GM12865 (cell line): ENCODE results near the gene CHCHD6.

Experiments used
- DNase-seq: peaks from one replicate; pipeline ENCODE4 v3.0.0; 2010; ENCODE audit warnings: low read depth
- H3K4me3 ChIP-seq: 2 replicates; pipeline ENCODE4 v1.5.1; 2011; ENCODE audit warnings: mild to moderate bottlenecking, low read depth, low read length, control low read depth
- CTCF ChIP-seq: IDR thresholded peaks from 2 replicates; pipeline ENCODE4 v1.5.1; 2011; ENCODE audit warnings: low read length, control low read depth, low read depth, inconsistent platforms; ENCODE audit not compliant: insufficient read depth; ENCODE audit errors: missing control alignments

Gene CHCHD6

GRCh38 chr3:126947429-126947828, 243.4 kb downstream of the CHCHD6 start:
- H3K4me3 ChIP-seq, result no peak overlapping the region
- peak; percentile 10 for DNase-seq
- TF ChIP-seq CTCF, result no peak

DNA sequence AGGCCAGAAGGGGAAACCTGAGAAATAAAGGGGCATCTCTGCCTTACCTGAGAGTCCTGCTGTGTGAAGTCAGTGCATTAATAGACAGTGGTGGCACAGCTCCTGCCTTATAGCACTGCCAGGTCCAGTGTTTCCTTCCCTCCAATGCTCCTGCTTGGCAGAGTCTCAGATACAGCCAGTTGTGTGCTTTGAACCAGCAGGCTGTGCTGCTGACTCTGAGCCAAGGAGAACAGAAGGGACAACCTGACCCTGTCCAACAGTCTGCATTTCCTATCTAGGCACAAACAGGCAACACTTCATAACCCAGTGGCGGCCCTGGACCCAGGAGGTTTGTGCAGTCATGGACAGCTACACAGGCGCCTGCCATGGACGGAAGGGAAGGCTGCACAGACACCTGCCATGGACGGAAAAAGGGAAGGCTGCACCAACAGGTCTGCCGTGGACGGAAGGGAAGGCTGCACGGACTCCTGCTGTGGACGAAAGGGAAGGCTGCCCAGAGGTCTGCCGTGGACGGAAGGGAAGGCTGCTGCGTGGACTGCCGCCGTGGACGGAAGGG, 245.0 kb downstream of the CHCHD6 start:
- no peak for DNase-seq
- no peak for TF ChIP-seq CTCF
- H3K4me3 ChIP-seq, result no peak overlapping the region

GRCh38 chr3:126951561-126951960, 247.5 kb downstream of the CHCHD6 start:
- DNase-seq, result no peak
- no peak for TF ChIP-seq CTCF
- no peak overlapping the region for H3K4me3 ChIP-seq

- DNase-seq, result no peak
- no peak for TF ChIP-seq CTCF
- no peak overlapping the region for H3K4me3 ChIP-seq
These were observed 248.4 kb downstream of the CHCHD6 start for GRCh38 chr3:126952261-126952982.

DNA sequence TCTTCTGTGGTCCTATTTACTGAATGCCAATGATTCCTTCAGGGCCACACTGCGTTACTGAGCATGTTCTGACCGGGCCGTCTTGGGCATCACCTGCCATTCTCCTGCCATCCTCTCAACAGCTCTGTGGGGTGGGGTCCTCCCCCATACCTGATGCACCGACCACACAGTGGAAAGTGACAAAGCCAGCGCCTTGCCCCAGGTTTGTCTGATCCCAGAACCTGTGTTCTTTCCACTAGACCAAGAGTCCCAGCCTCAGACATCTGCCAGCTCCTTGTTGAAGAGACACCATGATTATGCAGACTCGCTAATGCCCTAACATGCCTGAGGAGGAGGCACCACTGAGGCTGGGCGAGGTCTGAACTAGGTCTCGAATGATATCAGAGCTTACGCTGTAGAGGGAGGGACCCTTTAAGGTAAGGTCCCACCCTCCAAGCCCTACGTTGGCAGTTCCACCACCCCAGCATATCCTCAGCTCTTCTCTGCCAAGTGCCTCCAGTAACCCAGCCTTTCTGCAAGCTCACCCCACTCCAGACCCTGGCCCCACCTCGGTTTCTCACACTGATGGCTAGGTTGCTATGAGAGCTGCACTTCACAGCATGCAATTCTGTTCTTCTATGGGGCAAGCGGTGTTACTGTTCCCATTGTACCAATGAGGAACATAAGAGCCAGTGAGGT, 249.1 kb downstream of the CHCHD6 start:
- TF ChIP-seq CTCF, result no peak

DNA sequence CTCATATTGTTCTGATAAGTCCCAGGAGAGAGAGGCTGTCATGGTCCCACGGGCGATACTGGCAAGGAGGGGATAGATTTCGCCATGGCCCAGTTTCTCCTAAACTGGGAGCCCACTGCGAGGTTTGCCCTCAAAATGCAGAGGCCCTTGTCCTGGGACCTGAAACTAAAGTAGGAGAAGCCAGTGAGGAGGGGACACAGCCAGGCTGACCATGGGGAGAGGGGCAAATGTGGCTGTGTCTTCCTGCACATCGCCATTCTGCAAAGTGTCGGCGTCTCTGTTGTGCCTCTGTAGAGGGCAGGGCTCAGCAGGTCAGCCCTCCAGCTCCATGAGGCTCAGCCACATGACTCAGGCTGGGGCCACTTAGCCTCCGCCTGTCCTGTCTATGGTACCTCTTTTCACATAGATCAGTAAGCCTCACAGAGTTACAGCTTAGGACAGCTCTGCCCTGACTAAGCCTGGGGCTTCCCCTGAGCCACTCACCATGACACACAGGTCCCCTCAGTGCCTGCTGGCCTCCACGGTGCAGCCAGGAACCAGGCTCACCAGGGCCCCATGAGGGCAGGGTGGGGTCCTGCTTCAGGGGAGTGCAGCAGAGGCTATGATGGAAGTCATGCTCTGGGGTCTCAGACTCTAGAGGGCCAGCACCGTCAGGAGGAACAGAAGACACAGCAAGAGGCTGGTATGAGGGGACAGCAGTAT, 250.3 kb downstream of the CHCHD6 start:
- no peak overlapping the region for H3K4me3 ChIP-seq
- no peak for TF ChIP-seq CTCF
- peak; percentile 44 for DNase-seq

More for the DNA sequence above, 249.1 kb downstream of the CHCHD6 start:
- H3K4me3 ChIP-seq, result no peak overlapping the region
- DNase-seq, result no peak
